K562 (cell line): ENCODE data around the gene CPPED1. TPM values are rescaled to one million over a fixed set of nuclear protein-coding genes. Genes with fewer than 3 reads are reported as not detected.

Experiments used
- ATAC-seq: fragments of 200-7000 bp; cut with Tn5 transposase; 3 replicates; pipeline ENCODE4 v1.9.1; 2020; ENCODE audit warnings: moderate library complexity
- BruUV-seq: library from RNA; stranded (reverse); fragments of 400-500 nt; replicated peaks from 2 replicates; lab custom pipeline; 2021; lab: Mats Ljungman, UMichigan
- CTCF ChIA-PET: fragments of 300-600 bp; formaldehyde crosslinking; extraction: SDS; loops from one replicate; lab custom pipeline; 2021; ENCODE audit warnings: low intra/inter-chr PET ratio; lab: Yijun Ruan, JAX
- POLR2A ChIA-PET: fragments of 300-600, 350-650 bp; sonication (Branson Sonifier 250); formaldehyde crosslinking; extraction: SDS; loops from one replicate; lab custom pipeline; 2021; ENCODE audit warnings: antibody characterized with exemption, inconsistent platforms; lab: Yijun Ruan, JAX
- DNase-seq, 4 experiments: peaks; one replicate each; pipeline versions ENCODE4 v3.0.0 to v3.0.0-alpha.2; 2011 to 2018; ENCODE audit warnings: low spot score in 3 of 4, mixed read lengths in 3 of 4; ENCODE audit errors: extremely low read depth in 1 of 4
- FAIRE-seq: peaks from 2 replicates; lab custom pipeline; 2011; peaks lifted over from hg19 to GRCh38; lab: Jason Lieb, UNC
- H2AFZ ChIP-seq: 2 replicates; pipeline ENCODE4 v1.6.0; 2011; ENCODE audit warnings: low read depth, low read length, control low read depth, inconsistent platforms
- H3K27ac ChIP-seq: fragments of 200-600 bp; 3 replicates; pipeline ENCODE4 v1.8.0; 2011; ENCODE audit warnings: low read depth, mild to moderate bottlenecking, control low read depth, inconsistent platforms, low read length, moderate library complexity, mixed read lengths; ENCODE audit errors: extremely low read depth
- H3K27me3 ChIP-seq, 2 experiments: fragments of 300-600 bp in 1 of 2; 2 replicates in 1 of 2; 3 replicates in 1 of 2; pipeline versions ENCODE4 v1.6.0 to v1.8.0; 2011; ENCODE audit warnings: inconsistent platforms in 2 of 2, low read length in 2 of 2, mild to moderate bottlenecking in 1 of 2, mixed read lengths in 1 of 2, moderate library complexity in 1 of 2; ENCODE audit not compliant: control insufficient read depth in 2 of 2, insufficient read depth in 2 of 2
- H3K36me3 ChIP-seq: fragments of 300-600 bp; 3 replicates; pipeline ENCODE4 v1.8.0; 2011; ENCODE audit warnings: mild to moderate bottlenecking, low read length, inconsistent platforms; ENCODE audit not compliant: control insufficient read depth, insufficient read depth
- H3K4me1 ChIP-seq, 2 experiments: fragments of 200-600 bp in 1 of 2; replicated peaks in 1 of 2; 2 replicates in 1 of 2; 3 replicates in 1 of 2; pipeline versions ENCODE4 v1.5.1 to v1.8.0; 2011; ENCODE audit warnings: inconsistent platforms in 2 of 2, low read length in 2 of 2, mild to moderate bottlenecking in 1 of 2, mixed read lengths in 1 of 2, moderate library complexity in 1 of 2; ENCODE audit not compliant: control insufficient read depth in 2 of 2, insufficient read depth in 2 of 2
- H3K4me2 ChIP-seq: 2 replicates; pipeline ENCODE4 v1.6.1; 2011; ENCODE audit warnings: low read length, control low read depth, inconsistent platforms, mixed read lengths; ENCODE audit not compliant: insufficient read depth
- H3K4me3 ChIP-seq: fragments of 200-600 bp; sonication (generic), shearing (Covaris generic); 2 replicates; pipeline ENCODE4 v1.5.1; 2016; ENCODE audit warnings: control low read depth, inconsistent platforms
- H3K79me2 ChIP-seq: fragments of 200-600 bp; 3 replicates; pipeline ENCODE4 v1.8.0; 2011; ENCODE audit warnings: low read length, inconsistent platforms; ENCODE audit not compliant: control insufficient read depth, insufficient read depth
- H3K9ac ChIP-seq, 2 experiments: 2 replicates each; pipeline versions ENCODE4 v1.6.0 to v1.6.1; 2011; ENCODE audit warnings: low read depth in 2 of 2, low read length in 2 of 2, control low read depth in 1 of 2, inconsistent platforms in 1 of 2, mild to moderate bottlenecking in 1 of 2, mixed read lengths in 1 of 2; ENCODE audit not compliant: insufficient read depth in 1 of 2
- H3K9me1 ChIP-seq: one replicate; pipeline ENCODE4 v1.6.0; 2011; ENCODE audit warnings: inconsistent platforms, mild to moderate bottlenecking, low read length, moderate library complexity; ENCODE audit not compliant: control insufficient read depth, insufficient read depth
- H3K9me3 ChIP-seq: replicated peaks from 2 replicates; pipeline ENCODE4 v1.5.1; 2011; ENCODE audit warnings: low read depth, low read length, inconsistent platforms; ENCODE audit not compliant: control insufficient read depth, insufficient read depth
- H4K20me1 ChIP-seq: replicated peaks from 2 replicates; pipeline ENCODE4 v1.6.1; 2011; ENCODE audit warnings: low read length, inconsistent platforms, mixed read lengths; ENCODE audit not compliant: control insufficient read depth, insufficient read depth
- FOXA1 ChIP-seq: fragments of 450-650 bp; IDR thresholded peaks from 2 replicates; pipeline ENCODE4 v1.6.1; 2016; ENCODE audit warnings: mild to moderate bottlenecking, borderline replicate concordance
- WGBS: fragments of 100-300 bp; shearing (Covaris generic); methylation state at CpG from one replicate; pipeline ENCODE4 v1.1.6; 2016; ENCODE audit warnings: low coverage, mixed read lengths; ENCODE audit not compliant: insufficient coverage; ENCODE audit errors: missing lambda C conversion rate; 5-methylcytosine and 5-hydroxymethylcytosine counted together
- in situ Hi-C: fragments of 300-500 bp; cut with MboI; formaldehyde crosslinking; loops from 4 replicates; pipeline ENCODE4 v1.15.0; 2018; ENCODE audit warnings: inconsistent platforms, mixed read lengths
- intact Hi-C: fragments of 100-400 bp; cut with micrococcal nuclease; formaldehyde crosslinking; loops from 2 replicates; pipeline ENCODE4 v1.14.2; 2022
- polyA plus RNA-seq, 8 experiments: library from polyadenylated mRNA; depleted of rRNA in 4 of 8; stranded (reverse) in 5 of 8; unstranded in 3 of 8; fragments of >200 nt; fragmentation: Nextera tagmentation in 2 of 8; fragmentation: Illumina TruSeq in 1 of 8; extraction: Ambion mirVana in 2 of 8; extraction: Trizol in 1 of 8; gene quantifications; 2 replicates each; pipeline versions ENCODE4 v1.2.1 to v1.2.3, GENCODE V29; 2011 to 2014; ENCODE audit warnings: inconsistent platforms in 1 of 8, missing spikeins in 1 of 8
- total RNA-seq, 7 experiments: library from RNA; depleted of rRNA in 6 of 7; stranded (reverse); fragments of >200 nt in 6 of 7; fragmentation: Illumina TruSeq in 2 of 7; extraction: Trizol in 2 of 7; gene quantifications; 2 replicates each; pipeline versions ENCODE4 v1.2.1 to v1.2.3, GENCODE V29; 2011 to 2021; ENCODE audit warnings: low replicate concordance in 1 of 7
- TF ChIP-seq, protein P1 (sequence below): sonication (generic); formaldehyde crosslinking; IDR thresholded peaks from 2 replicates; pipeline ENCODE4 v1.5.0; 2020; ENCODE audit warnings: missing genetic modification reagents
- TF ChIP-seq, protein P2 (sequence below), 2 experiments: IDR thresholded peaks; 2 replicates each; pipeline ENCODE4 v1.6.1; 2011; ENCODE audit warnings: borderline replicate concordance in 1 of 2, control low read depth in 1 of 2, low read depth in 1 of 2, low read length in 1 of 2, mild to moderate bottlenecking in 1 of 2, mixed read lengths in 1 of 2, moderate library complexity in 1 of 2; ENCODE audit not compliant: insufficient read depth in 1 of 2, insufficient read length in 1 of 2, poor library complexity in 1 of 2, severe bottlenecking in 1 of 2; ENCODE audit errors: extremely low read depth in 1 of 2
- TF ChIP-seq, protein P3 (sequence below): sonication (generic); formaldehyde crosslinking; IDR thresholded peaks from 2 replicates; pipeline ENCODE4 v1.8.1; 2023; ENCODE audit warnings: mild to moderate bottlenecking, missing genetic modification reagents

CPPED1 gene
- total and polyA plus RNA-seq, 9 of the 15 experiments (the other 6 are each of a cell fraction or from before 2014, with no cell fraction given): 7.5 to 25.7 (median 16.9) TPM

DNA sequence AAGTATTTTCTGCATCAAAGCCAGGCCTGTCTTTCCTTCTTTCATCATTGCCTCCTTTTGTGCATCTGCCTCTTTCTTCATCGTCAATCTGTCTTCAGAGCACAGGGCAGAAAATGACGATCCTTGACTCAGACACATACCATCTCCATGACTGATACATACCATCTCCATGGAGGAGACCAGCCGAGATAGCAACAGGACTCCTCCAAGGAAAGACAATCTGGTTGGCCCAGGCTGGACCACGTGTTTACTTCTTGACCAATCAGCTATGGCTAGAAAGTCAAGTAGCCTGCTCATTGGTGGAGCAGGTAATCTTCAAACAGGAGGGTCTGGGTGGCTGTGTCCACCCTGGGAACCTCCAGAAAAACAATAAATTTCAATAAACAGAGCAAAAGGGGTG is 164.6 kb downstream of the CPPED1 start (continued):
- TF ChIP-seq, protein P1, sequence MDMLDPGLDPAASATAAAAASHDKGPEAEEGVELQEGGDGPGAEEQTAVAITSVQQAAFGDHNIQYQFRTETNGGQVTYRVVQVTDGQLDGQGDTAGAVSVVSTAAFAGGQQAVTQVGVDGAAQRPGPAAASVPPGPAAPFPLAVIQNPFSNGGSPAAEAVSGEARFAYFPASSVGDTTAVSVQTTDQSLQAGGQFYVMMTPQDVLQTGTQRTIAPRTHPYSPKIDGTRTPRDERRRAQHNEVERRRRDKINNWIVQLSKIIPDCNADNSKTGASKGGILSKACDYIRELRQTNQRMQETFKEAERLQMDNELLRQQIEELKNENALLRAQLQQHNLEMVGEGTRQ (CRISPR knock-in tag): peak; percentile 63
- TF ChIP-seq, all 486 proteins: peak for 8

DNA sequence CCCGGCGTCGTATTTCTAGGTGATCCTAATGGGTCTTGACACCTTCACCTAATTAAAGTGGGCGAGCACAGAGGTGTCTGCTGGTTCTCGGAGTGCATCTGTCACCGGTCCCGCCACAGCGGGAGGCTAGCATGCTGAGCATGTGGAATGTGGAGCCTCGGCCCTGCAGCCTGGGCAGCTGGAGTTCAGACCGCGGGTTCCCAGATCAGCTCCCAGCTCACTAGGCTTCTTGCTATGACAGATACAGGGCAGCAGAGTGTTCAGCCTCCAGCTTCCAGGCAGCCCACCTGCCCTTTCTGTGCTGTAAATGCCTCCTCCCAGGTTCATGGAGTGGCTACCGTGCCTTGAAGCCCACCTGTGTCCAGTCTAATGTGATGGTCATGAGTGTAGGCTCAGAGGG is 166.7 kb downstream of the CPPED1 start:
- FAIRE-seq: no peak
- Histone ChIP-seq H3K4me3 (no peak overlapping the region), H3K9me3 (no peaks in the 10 kb centered on the region), H2AFZ (no peak overlapping the region), H3K9ac (no peak overlapping the region), H3K27me3 (no peaks in the 10 kb centered on the region; a peak in 1 of 5 replicates), H3K4me2 (no peak overlapping the region), H4K20me1 (no peaks in the 10 kb centered on the region), H3K4me1 (no peaks in the 10 kb centered on the region), H3K36me3 (no peaks in the 10 kb centered on the region), H3K9me1 (no peaks in the 10 kb centered on the region), H3K27ac (no peak overlapping the region), H3K79me2 (no peaks in the 10 kb centered on the region)
- in situ Hi-C loops: no loop called here
- intact Hi-C loops: no loop called here
- 40% methylated on average over 8 of the region's 12 CpGs for WGBS
- ATAC-seq: no peak
- DNase-seq: no peak
- BruUV-seq: no TSS peak
- no peak for TF ChIP-seq FOXA1
- TF ChIP-seq, protein P2, sequence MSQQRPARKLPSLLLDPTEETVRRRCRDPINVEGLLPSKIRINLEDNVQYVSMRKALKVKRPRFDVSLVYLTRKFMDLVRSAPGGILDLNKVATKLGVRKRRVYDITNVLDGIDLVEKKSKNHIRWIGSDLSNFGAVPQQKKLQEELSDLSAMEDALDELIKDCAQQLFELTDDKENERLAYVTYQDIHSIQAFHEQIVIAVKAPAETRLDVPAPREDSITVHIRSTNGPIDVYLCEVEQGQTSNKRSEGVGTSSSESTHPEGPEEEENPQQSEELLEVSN (IDR thresholded peaks at IDR 0.05; ENCODE audit: borderline replicate concordance in 1 of 2, extremely low read depth in 1 of 2, insufficient read depth in 1 of 2, insufficient read length in 1 of 2, low read depth in 1 of 2, low read length in 1 of 2, poor library complexity in 1 of 2, severe bottlenecking in 1 of 2): peak in 1 of 2 experiments; percentile 20
- TF ChIP-seq, protein P3, sequence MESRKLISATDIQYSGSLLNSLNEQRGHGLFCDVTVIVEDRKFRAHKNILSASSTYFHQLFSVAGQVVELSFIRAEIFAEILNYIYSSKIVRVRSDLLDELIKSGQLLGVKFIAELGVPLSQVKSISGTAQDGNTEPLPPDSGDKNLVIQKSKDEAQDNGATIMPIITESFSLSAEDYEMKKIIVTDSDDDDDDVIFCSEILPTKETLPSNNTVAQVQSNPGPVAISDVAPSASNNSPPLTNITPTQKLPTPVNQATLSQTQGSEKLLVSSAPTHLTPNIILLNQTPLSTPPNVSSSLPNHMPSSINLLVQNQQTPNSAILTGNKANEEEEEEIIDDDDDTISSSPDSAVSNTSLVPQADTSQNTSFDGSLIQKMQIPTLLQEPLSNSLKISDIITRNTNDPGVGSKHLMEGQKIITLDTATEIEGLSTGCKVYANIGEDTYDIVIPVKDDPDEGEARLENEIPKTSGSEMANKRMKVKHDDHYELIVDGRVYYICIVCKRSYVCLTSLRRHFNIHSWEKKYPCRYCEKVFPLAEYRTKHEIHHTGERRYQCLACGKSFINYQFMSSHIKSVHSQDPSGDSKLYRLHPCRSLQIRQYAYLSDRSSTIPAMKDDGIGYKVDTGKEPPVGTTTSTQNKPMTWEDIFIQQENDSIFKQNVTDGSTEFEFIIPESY: peak; percentile 59; the same call in 1 of the 2 replicates
- ChIA-PET CTCF (no interaction called here), POLR2A (interaction anchor here (0.6 to 1.4 kb wide), 3 partner anchors 27 to 470 kb away, joined by 3 to 5 read pairs (median 3); no protein-coding TSS in a partner anchor)
